Stimulated activated CD8-positive, alpha-beta memory T cell treated with anti-CD3 and anti-CD28 coated beads, Interleukin-7, amount 100 ng/mL, for 4 hours (primary cell): ENCODE measurements around the gene APBA1.
"Not testable (repeated sequence)": the region's sequence is repeated elsewhere in the genome, so short reads cannot be mapped to it uniquely, and the experiment has no call there.

Source experiments
- DNase-seq, 2 donors: peaks; one replicate each; pipeline ENCODE4 v3.0.0-alpha.2; 2020; ENCODE audit warnings: low read depth in 2 of 2

The APBA1 gene

DNA sequence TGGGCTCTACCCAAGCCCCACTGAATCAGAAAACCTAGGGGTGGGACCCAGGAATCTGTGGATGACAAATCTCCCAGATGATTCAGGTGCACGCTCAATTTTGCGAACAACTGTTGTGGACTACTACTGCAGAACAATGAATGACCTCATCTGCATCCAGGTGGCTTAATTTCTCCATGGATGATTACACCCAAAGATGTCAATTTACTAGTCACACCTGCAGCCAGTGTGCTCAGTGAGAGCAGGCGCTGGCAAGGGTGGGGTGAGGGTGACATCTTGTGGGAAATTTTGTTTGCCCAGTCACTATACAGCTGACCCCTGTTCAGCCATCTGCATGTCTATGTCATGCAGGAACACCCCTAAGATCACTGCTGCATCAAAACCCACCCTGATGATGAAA, 229.0 kb downstream of the APBA1 start:
- no peak for DNase-seq

DNA sequence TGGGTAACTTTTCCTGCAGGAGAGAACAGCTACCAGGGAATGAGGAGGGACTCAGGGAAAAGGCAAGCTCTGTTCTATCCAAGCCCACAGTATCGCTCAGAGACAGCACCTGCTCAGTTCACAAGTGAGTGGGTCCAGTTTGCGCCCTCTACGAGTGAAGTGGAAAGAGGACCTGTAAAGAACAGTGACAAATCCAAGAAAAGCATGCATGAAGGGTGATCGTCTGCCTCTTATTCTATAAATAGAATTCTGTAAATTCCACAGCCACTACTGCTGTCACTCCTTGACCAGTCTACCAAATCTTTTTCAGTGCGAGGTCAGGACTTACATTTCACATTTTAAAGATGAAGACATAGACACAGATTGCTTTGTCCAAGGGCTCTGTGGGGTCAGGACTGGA, 229.7 kb downstream of the APBA1 start:
- DNase-seq: no peak

DNA sequence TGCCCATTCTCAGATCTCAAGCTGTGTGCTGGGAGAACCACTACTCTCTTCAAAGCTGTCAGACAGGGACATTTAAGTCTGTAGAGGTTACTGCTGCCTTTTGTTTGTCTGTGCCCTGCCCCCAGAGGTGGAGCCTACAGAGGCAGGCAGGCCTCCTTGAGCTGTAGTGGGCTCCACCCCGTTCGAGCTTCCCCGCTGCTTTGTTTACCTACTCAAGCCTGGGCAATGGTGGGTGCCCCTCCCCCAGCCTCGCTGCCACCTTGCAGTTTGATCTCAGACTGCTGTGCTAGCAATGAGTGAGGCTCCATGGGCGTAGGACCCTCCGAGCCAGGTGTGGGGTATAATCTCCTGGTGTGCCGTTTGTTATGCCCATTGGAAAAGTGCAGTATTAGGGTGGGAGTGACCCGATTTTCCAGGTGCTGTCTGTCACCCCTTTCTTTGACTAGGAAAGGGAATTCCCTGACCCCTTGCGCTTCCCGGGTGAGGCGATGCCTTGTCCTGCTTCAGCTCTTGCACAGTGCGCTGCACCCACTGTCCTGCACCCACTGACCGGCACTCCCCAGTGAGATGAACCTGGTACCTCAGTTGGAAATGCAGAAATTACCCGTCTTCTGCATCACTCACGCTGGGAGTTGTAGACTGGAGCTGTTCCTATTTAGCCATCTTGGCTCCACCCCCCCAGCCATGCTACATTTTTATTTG, 231.8 kb downstream of the APBA1 start:
- not testable (repeated sequence) for DNase-seq

DNA sequence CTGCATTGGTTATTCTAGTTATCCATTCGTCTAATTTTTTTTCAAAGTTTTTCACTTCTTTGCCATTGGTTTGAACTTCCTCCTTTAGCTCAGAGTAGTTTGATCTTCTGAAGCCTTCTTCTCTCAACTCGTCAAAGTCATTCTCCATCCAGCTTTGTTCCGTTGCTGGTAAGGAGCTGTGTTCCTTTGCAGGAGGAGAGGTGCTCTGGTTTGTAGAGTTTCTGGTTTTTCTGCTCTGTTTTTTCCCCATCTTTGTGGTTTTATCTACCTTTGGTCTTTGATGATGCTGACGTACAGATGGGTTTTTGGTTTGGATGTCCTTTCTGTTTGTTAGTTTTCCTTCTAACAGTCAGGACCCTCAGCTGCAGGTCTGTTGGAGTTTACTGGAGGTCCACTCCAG, 232.5 kb downstream of the APBA1 start:
- not testable (repeated sequence) for DNase-seq

DNA sequence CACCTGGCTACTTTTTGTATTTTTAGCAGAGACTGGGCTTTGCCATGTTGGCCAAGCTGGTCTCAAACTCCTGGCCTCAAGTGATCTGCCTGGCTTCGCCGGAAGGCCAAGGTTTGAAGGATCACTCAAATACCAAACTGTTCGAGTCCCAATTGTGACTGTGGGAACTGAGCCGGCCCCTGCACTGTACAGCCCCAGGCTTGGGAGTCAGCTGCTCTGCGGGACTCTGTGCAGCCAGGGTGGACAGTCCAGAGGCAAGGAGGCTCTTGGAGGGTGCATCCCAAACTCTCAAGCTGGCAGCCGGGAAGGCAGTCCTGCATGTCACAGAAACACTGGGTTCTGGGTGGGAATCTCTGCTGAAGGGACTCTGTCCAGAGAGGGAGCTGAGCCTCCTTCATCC, 238.2 kb downstream of the APBA1 start:
- DNase-seq: no peak

DNA sequence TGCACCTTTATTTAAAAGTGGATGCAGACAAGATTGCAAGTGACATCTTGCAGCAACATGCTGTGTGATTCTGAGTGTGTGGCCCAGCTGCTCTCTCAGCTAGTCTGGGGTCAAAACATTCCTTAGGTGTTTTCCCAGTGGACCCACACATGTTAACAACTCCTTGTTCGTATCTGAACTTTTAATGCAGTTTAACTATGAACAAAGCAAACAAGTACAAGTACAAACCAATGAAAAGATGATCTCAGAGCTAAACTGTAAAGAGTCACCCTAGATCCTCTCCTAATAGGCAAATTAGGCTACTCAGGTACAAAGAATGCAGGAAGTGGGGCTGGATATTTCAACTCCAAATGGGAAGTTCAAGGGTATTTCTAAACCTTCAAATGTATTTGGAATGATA, 238.8 kb downstream of the APBA1 start:
- no peak for DNase-seq

DNA sequence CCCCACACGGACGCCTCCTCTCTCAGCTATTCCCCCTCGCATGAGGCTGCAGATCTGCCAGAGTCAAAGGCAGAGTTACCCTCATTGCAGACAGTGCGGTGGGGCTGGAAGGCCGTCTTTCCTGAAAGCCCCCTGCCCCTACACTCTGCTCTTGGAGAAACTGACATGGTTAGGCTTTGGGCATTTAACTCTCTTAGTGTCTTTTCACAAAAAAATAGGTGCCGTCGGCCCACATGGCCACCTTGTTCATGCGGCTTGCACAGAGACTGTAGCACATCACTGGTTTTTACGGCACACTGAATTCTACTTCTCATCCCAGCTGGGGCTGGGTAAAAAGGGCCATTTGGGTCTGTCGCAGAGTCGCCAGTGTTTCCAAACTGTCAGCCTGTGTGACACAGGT, 239.5 kb downstream of the APBA1 start:
- DNase-seq: no peak

DNA sequence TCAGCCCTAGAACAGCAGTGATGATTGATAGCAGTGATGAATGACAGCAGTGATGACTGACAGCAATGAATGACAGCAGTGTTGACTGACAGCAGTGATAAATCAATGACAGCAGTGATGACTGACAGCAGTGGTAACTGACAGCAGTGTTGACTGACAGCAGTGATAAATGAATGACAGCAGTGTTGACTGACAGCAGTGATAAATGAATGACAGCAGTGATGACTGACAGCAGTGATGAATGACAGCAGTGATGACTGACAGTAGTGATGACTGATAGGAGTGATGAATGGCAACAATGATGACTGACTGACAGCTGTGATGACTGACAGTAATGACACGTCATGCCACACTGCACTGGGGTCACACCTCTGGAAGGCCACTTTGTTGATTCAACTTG, 240.4 kb downstream of the APBA1 start:
- DNase-seq: no peak

DNA sequence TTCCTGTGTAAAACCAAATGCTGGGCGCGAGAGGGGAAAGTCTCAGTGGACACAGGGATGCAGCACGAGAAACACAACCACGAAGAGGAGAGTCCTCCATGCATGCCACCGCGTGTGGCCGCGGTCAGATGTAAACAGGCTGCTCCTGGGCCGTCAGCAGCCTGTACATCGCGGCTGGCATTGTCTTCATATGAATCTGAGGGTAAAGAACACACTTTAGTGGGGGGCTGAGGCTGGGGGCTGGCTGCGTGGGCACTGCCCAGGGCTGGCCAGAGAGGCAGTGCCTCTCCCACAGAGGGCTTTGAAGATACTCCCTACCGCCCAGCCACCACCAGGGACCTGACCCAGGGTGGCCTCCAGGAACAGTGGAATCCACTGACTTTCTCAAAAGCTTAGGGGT, 241.0 kb downstream of the APBA1 start:
- no peak for DNase-seq

DNA sequence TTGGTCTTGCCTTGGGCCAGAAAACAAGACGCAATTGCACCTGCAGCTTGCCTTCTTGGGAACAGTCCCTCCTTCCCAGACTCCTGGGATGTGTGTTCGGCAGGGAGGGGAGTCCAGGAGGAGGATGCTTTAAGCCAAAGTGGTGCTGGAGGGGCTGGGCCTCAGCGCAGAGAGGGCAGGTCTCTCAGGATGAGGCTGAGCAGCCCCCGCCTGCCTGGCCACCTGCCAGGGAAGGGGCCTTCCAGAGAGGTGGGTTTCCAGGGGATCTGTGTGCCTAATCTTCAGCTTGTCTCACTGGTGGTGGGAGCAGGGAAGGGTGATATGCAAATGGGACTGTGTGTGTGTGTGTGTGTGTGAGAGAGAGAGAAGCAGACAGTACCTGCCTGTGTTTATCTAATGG, 242.0 kb downstream of the APBA1 start:
- no peak for DNase-seq

DNA sequence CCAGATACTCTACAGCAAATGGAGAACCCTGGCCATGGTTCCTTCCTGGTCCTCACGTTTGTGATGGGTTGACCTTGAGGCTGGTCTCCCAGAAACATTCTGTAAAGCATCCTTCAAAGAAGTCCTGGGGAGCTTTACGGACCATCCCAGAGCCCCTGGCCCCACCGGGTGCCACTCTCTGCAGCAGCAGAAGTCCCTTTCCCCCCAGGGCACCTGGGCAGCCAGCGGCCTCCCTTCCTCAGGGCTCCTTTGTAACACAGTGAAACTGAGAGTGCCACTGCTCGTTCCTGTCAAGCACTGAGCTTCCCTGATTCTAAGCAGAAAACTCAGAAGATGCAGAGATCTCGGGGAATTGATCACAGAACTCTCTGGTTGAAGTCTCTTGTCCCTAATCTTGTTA, 242.9 kb downstream of the APBA1 start:
- no peak for DNase-seq

DNA sequence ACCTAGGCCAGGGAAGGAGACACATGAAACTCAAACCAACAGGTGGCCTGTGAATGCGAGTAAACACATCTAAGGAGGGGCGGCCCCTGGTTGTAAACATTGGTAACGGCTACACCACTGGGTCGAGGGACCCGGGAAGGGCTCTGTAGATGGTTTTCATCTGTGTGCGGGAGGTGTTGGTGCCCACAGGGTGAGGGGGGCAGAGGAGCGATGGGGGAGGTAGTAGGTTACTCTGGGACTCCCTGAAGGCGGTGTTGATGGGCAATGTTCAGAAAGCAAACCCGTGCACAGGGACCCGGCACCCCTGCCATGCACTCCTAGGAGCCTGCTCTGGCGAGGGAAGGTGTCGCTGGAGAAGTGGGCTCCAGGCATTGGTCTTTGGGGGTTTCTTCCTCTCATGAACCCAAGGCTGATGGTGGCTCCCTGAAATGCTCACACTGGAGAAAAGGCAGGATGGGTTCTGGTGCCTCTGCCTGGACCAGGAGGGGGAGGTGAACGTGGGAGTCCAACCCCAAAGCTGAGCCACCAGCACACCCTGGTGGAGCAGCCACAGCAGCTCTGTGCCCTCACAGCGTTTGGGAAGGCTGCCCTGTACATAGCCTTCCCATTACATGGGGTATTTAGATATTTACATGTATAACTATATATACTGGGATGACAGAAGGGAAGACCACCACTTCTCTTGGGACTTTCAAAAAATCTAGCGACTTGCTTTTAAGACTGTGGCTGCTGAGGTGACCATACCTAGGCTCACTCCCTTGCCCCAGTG, 244.0 kb downstream of the APBA1 start:
- DNase-seq: no peak

DNA sequence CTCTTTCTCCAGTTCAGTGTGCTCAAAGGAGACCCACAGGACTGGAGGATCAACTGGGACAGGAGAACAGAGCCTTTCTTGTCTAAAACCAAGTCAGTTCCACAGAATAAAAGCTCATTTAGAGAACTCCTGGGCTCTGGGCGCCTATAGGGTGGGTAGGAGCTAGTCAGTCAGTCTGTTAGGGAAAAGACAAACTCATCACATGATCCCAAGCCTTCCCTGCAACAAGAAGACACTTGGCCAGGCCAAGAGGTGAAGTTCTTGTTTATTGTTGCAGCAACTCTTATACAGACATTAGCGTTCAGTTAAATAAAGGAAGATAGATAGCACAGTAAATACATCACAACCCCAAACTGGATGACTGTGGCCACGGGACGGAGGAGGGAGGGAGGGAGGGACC, 244.9 kb downstream of the APBA1 start:
- no peak for DNase-seq

DNA sequence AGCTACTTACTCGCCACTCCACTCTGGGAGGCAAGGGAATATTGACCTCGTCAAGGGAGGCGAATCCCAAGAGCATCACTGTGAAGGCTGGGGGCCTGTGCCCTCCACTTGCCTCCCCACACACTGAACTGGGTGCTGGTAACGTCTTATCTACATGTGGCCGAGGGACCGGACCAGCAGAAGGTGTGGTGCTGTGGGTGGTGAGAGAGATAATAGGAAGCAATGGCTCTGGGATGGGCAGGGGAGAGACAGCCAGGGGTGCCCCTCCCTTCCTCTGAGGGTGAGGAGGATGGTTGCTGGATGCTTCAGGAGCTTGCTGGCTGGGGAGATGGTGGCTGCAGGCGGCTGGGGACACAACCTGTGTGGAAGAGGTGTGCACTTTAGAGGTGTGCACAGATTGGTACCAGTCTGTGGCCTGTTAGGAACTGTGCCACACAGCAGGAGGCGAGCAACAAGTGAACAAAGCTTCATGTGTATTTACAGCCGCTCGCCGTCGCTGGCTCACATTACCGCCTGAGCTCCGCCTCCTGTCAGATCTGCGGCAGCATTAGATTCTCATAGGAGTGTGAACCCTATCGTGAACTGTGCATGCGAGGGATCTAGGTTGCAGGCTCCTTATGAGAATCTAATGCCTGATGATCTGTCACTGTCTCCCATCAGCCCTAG, 246.9 kb downstream of the APBA1 start:
- no peak for DNase-seq

DNA sequence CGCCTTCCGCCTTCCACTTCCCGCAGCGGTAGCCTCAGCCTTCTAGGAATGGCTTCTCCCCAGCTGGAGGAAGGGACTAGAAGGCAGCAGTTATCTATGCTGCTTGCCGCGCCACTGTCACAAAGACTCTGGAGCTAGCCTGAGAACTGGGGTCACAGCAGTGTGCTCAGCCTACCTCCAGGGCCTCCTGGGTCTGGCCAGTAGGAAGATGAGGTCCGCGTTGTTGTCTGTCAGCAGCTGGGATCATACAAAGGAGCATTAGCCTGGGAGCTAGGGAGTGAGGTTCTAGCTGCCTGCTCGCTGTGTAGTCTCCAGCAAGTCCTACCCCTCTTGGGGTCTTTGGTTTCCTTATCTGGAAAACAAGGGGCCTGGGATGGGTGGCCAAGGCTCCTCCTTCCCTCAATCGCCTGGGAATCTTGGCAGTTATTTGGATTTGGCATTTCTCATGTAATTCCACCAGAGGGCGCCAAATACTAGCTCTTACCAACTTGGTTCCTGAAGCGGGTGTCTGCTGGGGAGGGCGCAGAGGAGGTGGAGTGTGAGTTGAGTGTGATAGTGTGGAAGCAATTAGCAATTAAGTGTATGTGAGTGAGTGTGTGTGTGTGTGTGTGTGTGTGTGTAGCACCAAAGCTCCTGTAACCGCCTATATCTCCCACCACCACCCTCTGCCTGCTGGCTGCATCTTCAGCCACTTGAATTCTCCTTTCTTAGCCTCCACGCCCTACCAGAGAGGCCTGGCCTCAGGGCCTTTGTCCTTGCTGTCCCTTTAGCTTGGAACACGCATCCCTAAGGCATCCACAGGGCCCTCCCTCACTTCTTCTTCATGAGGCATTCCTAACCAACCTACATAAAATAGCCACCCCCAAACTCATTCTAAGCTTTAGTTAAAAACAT, 250.0 kb downstream of the APBA1 start:
- peak in 1 of 2 donors; percentile 6 for DNase-seq

DNA sequence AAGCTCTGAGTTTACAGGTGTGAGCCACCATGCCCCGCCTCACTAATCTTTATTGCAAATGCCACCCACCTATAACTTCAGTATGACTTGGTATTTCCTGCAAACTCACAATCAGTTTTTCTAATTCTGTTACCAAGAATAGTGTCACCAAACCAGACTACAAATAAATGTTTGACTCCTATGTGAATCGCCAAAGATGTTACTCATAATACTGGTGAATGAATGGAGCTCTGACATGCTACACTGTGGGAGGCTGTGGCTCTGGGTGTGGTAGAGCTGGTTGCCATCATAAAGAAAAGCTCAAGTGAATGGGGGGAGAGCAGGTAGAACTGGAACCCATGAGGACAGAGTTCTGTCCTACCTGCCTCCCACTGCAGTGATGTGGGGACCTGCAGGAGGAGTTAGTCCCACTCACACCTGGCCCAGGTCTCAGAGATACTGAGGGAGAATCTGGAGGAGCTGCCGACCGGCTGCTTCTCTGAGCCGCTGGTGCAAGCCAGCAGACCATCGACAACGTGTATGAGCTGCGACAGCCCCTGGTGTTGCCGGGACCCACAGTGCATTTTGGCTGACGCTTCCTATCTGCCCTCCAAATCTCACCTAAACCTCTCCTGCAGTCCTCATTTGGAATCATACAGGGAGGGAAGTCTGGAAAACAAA, 251.4 kb downstream of the APBA1 start:
- DNase-seq: no peak

DNA sequence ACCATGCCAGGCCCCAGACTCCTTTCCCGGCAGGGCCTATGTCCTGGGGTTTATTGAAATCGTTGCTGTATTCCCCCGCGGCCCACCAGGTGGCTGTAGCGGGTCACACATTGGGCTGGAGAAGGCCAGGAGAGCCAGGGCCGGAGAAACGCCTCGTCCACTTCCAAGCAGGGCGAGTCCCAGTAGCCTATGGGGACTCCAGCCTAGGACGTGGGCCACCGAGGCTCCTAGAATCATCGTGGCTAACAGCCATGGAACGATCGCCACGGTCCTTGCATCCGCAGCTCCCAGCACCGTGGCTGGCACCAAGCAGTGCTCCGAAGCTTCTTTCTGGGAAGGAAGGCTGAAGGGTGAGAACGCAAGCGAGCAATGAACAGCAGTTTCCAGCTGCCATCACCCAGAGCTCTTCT, 259.4 kb downstream of the APBA1 start:
- no peak for DNase-seq

DNA sequence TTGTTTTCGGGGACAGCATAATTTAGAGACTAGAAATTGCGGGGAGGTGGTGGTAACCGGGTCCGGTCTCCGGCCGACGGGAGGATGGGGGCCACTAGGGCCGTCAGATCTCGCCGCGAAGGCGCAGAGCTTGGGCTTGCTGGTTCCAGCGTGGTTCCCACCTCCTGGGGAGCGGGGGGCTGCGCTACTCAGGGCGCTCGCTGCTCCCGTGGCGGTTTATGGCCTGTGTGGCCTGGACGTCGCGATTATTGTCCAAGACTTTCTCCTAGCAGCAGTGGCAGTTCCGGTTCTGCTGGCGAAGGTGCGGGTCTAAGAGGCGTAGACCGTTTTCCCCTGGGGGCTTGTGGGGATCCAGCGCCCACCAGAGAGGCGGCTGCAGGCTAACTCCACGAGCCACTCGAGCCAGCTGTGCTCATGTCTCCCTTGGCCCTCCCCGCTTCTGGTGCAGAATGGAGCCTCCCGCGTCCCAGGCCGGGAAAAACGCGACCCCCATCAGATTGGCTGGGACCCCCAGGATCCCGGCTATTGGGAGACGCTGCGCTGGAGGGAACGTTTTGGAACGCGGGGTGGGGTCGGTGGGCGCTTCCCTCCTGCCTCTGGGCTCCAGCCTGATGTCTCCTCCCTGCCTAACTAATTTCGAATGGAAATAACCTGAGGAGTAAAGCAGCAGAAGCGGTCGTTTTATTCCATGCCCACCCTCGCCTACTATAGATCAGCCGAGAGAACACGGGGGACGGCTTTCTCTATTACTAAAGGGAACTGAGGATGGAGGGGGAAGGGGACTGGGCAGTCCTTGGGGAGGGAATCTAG, 260.0 kb downstream of the APBA1 start:
- DNase-seq: no peak

DNA sequence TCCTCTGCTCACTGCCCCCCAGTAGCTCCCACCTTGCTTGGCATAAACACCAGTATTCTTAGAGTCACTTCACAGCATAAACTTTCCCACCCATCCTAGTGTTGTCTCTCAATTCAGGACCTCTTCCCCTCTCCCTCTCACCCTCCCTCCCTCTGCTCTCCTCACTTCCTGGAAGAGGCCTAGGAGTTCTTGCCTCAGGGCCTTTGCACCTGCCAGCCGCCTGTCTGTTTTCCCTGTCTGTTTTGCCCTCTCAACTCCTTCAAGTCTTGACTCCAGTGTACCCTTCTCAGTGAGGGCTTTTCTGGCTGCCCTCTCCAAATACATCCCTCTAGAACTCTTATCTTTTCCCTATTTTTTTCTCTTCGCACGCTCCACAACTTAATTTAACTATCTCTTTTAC, 260.9 kb downstream of the APBA1 start:
- no peak for DNase-seq

DNA sequence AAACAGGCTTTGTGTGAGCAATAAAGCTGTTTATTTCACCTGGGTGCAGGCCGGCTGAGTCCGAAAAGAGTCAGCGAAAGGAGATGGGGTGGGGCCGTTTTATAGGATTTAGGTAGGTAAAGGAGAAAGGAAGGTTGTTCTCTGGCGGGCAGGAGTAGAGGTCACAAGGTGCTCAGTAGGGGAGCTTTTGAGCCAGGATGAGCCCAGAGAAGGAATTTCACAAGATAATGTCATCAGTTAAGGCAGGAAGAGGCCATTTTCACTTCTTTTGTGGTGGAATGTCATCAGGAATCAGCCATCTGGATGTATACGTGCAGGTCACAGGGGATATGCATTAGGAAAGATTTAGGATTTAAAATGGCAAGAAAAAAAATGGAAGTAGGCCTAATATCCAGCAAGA, 262.2 kb downstream of the APBA1 start:
- DNase-seq: not testable (repeated sequence)

DNA sequence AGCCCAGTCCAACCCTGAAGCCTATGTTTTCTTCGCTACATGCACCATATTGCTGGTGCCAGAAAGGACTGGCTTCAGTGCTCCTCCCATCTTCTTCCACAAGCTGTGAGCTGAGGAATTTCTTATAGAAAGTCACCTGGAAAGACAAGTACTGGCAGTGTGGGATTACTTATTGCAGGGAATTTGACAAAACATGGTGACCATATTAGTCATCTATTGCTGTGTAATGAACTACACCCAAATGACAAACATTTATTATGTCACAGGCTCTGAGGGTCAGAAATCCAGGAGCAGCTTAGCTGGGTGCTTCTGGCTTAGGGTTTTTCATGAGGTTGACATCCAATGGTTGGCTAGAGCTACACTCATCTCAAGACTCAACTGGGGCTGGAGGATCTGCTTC, 271.7 kb downstream of the APBA1 start:
- no peak for DNase-seq
